ENCODE results near the gene TMEM61.

GRCh38 chr1:54937469-54937868, 43.0 kb upstream of the TMEM61 start:
- no peak for TF ChIP-seq CTCF (IDR thresholded peaks at IDR 0.05; ENCODE audit: poor library complexity)
- TF ChIP-seq EZH2phosphoT487 (IDR thresholded peaks at IDR 0.05; ENCODE audit: low read depth, severe bottlenecking, unreplicated experiment), result no peak
- no peak for TF ChIP-seq EZH2 (IDR thresholded peaks at IDR 0.05; ENCODE audit: borderline replicate concordance)

Data from hepatocyte (in vitro differentiated cells).